Endothelial cell of umbilical vein (primary cell): ENCODE data around the gene PRKCQ. TPM values are rescaled to one million over a fixed set of nuclear protein-coding genes. Genes with fewer than 3 reads are reported as not detected.

Experiments used
- BruUV-seq: library from RNA; stranded (reverse); fragments of 400-500 nt; replicated peaks from 2 replicates; lab custom pipeline; 2021; lab: Mats Ljungman, UMichigan
- CTCF ChIA-PET: fragments of 300-600, 350-600 bp; sonication (Branson Sonifier 250); formaldehyde crosslinking; loops from one replicate; lab custom pipeline; 2021; ENCODE audit warnings: antibody characterized with exemption, inconsistent platforms; lab: Charles Lee
- POLR2A ChIA-PET: fragments of 300-600, 350-600 bp; sonication (Branson Sonifier 250); formaldehyde crosslinking; loops from one replicate; lab custom pipeline; 2021; ENCODE audit warnings: antibody characterized with exemption, inconsistent platforms; lab: Charles Lee
- DNase-seq: peaks from one replicate; pipeline ENCODE4 v3.0.0-alpha.2; 2011; ENCODE audit warnings: low read depth, low spot score
- FAIRE-seq: peaks from 2 replicates; lab custom pipeline; 2011; peaks lifted over from hg19 to GRCh38; lab: Jason Lieb, UNC
- H2AFZ ChIP-seq: 2 replicates; pipeline ENCODE4 v1.6.0; 2012; ENCODE audit warnings: low read depth, low read length, control low read depth, inconsistent platforms
- H3K27ac ChIP-seq: 2 replicates; pipeline ENCODE4 v1.5.1; 2011; ENCODE audit warnings: low read depth, mild to moderate bottlenecking, control low read depth, low read length, moderate library complexity; ENCODE audit not compliant: insufficient read depth
- H3K27me3 ChIP-seq, 2 experiments: 2 replicates each; pipeline versions ENCODE4 v1.6.0 to v1.6.1; 2011; ENCODE audit warnings: low read length in 2 of 2, mixed read lengths in 1 of 2; ENCODE audit not compliant: control insufficient read depth in 2 of 2, insufficient read depth in 2 of 2
- H3K36me3 ChIP-seq, 2 experiments: 2 replicates in 1 of 2; 3 replicates in 1 of 2; pipeline ENCODE4 v1.5.1; 2011; ENCODE audit warnings: low read length in 2 of 2, mild to moderate bottlenecking in 1 of 2, moderate library complexity in 1 of 2; ENCODE audit not compliant: control insufficient read depth in 2 of 2, insufficient read depth in 2 of 2; ENCODE audit errors: extremely low read depth in 1 of 2
- H3K4me1 ChIP-seq: 3 replicates; pipeline ENCODE4 v1.5.1; 2011; ENCODE audit warnings: mild to moderate bottlenecking, low read length; ENCODE audit not compliant: control insufficient read depth, insufficient read depth; ENCODE audit errors: extremely low read depth
- H3K4me2 ChIP-seq: 2 replicates; pipeline ENCODE4 v1.6.1; 2011; ENCODE audit warnings: low read length, control low read depth, mixed read lengths; ENCODE audit not compliant: insufficient read depth
- H3K4me3 ChIP-seq, 3 experiments: fragments of 200-600 bp in 1 of 3; sonication (generic), shearing (Covaris generic) in 1 of 3; replicated peaks in 1 of 3; 2 replicates each; pipeline ENCODE4 v1.5.1; 2011 to 2016; ENCODE audit warnings: control low read depth in 3 of 3, low read length in 3 of 3, mild to moderate bottlenecking in 2 of 3, inconsistent platforms in 1 of 3, low read depth in 1 of 3, moderate library complexity in 1 of 3; ENCODE audit not compliant: insufficient read depth in 1 of 3
- H3K79me2 ChIP-seq: 2 replicates; pipeline ENCODE4 v1.6.0; 2012; ENCODE audit warnings: low read length, inconsistent platforms; ENCODE audit not compliant: control insufficient read depth, insufficient read depth
- H3K9ac ChIP-seq: replicated peaks from 2 replicates; pipeline ENCODE3; 2011; ENCODE audit warnings: low read length, control low read depth; ENCODE audit not compliant: insufficient read depth; ENCODE audit errors: extremely low read depth
- H3K9me1 ChIP-seq: replicated peaks from 3 replicates; pipeline ENCODE4 v1.6.0; 2011; ENCODE audit warnings: mild to moderate bottlenecking, low read length; ENCODE audit not compliant: control insufficient read depth, insufficient read depth; ENCODE audit errors: extremely low read depth
- H3K9me3 ChIP-seq: replicated peaks from 2 replicates; pipeline ENCODE4 v1.5.1; 2012; ENCODE audit warnings: low read length, inconsistent platforms; ENCODE audit not compliant: control insufficient read depth, insufficient read depth
- H4K20me1 ChIP-seq: replicated peaks from 2 replicates; pipeline ENCODE3; 2011; ENCODE audit warnings: mild to moderate bottlenecking, low read length; ENCODE audit not compliant: control insufficient read depth, insufficient read depth; ENCODE audit errors: extremely low read depth
- EZH2 ChIP-seq: IDR thresholded peaks from 2 replicates; pipeline ENCODE4 v1.6.1; 2012; ENCODE audit warnings: borderline replicate concordance, low read depth, mild to moderate bottlenecking, moderate library complexity, low read length, inconsistent platforms; ENCODE audit not compliant: severe bottlenecking
- FOS ChIP-seq: IDR thresholded peaks from 2 replicates; pipeline ENCODE4 v1.6.1; 2011; ENCODE audit warnings: mild to moderate bottlenecking, low read length, moderate library complexity, borderline replicate concordance; ENCODE audit not compliant: insufficient read depth
- GATA2 ChIP-seq: IDR thresholded peaks from 2 replicates; pipeline ENCODE4 v1.7.0; 2011; ENCODE audit warnings: low read depth, mild to moderate bottlenecking, moderate library complexity, mixed read lengths, low read length; ENCODE audit not compliant: insufficient read length, insufficient read depth
- JUN ChIP-seq: IDR thresholded peaks from 2 replicates; pipeline ENCODE4 v1.6.1; 2011; ENCODE audit warnings: borderline replicate concordance, low read depth; ENCODE audit not compliant: insufficient read length, insufficient read depth
- MYC ChIP-seq: IDR thresholded peaks from one replicate; pipeline ENCODE4 v1.6.1; 2011; ENCODE audit warnings: mild to moderate bottlenecking, low read depth, low read length
- POLR2A ChIP-seq: IDR thresholded peaks from 2 replicates; pipeline ENCODE4 v1.6.1; 2012; ENCODE audit warnings: low read depth, mild to moderate bottlenecking, control low read depth, low read length
- POLR2AphosphoS5 ChIP-seq: IDR thresholded peaks from 2 replicates; pipeline ENCODE4 v1.6.1; 2012; ENCODE audit warnings: low read depth, mild to moderate bottlenecking, control low read depth, low read length, moderate library complexity; ENCODE audit not compliant: insufficient read depth
- dilution Hi-C: fragments of 300-500 bp; cut with MboI; formaldehyde crosslinking; loops from one replicate; pipeline ENCODE4 v1.15.0; 2019; ENCODE audit warnings: low sequenced_read_pairs; ENCODE audit not compliant: extremely low pct_ligation_motif_present
- intact Hi-C: fragments of 100-400 bp; cut with micrococcal nuclease; formaldehyde crosslinking; loops from one replicate; pipeline ENCODE4 v1.10.0; 2022
- polyA plus RNA-seq, 4 experiments: library from polyadenylated mRNA; depleted of rRNA in 3 of 4; stranded (reverse) in 3 of 4; unstranded in 1 of 4; fragments of >200 nt; gene quantifications; 2 replicates each; pipeline versions ENCODE4 v1.2.1 to v1.2.3, GENCODE V29; 2011 to 2012; ENCODE audit warnings: missing spikeins in 1 of 4
- total RNA-seq: library from RNA; stranded (reverse); gene quantifications from 2 replicates; pipeline ENCODE4 v1.2.3, GENCODE V29; 2021
- TF ChIP-seq, protein P1 (sequence below): IDR thresholded peaks from 2 replicates; pipeline ENCODE4 v1.6.1; 2011; ENCODE audit not compliant: insufficient read depth, insufficient read length
- TF ChIP-seq, protein P2 (sequence below), 2 donors: IDR thresholded peaks; 1 replicate in 1 of 2; 2 replicates in 1 of 2; pipeline ENCODE4 v1.5.1; 2011; ENCODE audit warnings: low read length in 2 of 2, mild to moderate bottlenecking in 2 of 2, moderate library complexity in 2 of 2, control low read depth in 1 of 2, inconsistent platforms in 1 of 2, low read depth in 1 of 2; ENCODE audit not compliant: insufficient read depth in 1 of 2; ENCODE audit errors: extremely low read depth in 1 of 2

Gene PRKCQ
- total and polyA plus RNA-seq, 2 donors (not counting 3 experiments of a cell fraction or from before 2014, with no cell fraction given): 0.32 to 0.55 TPM

DNA sequence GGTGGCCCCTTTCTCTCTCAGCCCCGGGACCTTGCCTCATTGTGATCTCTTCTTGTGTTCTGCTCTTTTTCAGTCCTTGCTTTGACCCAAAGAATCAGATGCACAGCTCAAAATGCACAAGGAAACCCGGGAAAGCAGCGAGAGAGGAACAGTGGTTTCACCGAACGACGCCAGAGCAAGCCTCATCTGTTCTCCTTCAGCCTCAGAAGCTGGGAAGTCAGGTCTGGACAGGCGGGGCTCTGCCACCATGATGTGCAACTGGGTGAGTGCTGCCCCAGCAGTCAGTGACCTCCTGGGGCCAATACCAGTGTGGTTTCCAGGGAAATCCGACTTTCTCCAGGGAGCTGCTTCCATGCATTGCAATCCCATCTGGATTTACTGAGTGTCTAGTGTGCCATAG, 133.4 kb downstream of the PRKCQ start:
- no peak overlapping the region for H3K4me3 ChIP-seq
- CTCF ChIA-PET: interaction anchor here (0.7 to 1.4 kb wide), 10 partner anchors 11 to 1289 kb away, joined by 3 to 5 read pairs (median 3); no protein-coding TSS in a partner anchor
- dilution Hi-C loops (no loop called here), intact Hi-C loops (no loop called here)
- no peak overlapping the region for H2AFZ ChIP-seq
- POLR2A ChIA-PET: no interaction called here
- FAIRE-seq (no peak), DNase-seq (no peak)
- H3K27me3 ChIP-seq: no peaks in the 10 kb centered on the region
- no peaks in the 10 kb centered on the region for H3K79me2 ChIP-seq
- H3K9me1 ChIP-seq: no peaks in the 10 kb centered on the region
- TF ChIP-seq, protein P1, sequence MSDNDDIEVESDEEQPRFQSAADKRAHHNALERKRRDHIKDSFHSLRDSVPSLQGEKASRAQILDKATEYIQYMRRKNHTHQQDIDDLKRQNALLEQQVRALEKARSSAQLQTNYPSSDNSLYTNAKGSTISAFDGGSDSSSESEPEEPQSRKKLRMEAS: no peak
- no peak for TF ChIP-seq POLR2A
- no peak for TF ChIP-seq GATA2
- TF ChIP-seq JUN: no peak
- no peak for TF ChIP-seq EZH2
- no peak for TF ChIP-seq MYC
- TF ChIP-seq POLR2AphosphoS5: no peak
- no peak for TF ChIP-seq FOS
- TF ChIP-seq, protein P2, sequence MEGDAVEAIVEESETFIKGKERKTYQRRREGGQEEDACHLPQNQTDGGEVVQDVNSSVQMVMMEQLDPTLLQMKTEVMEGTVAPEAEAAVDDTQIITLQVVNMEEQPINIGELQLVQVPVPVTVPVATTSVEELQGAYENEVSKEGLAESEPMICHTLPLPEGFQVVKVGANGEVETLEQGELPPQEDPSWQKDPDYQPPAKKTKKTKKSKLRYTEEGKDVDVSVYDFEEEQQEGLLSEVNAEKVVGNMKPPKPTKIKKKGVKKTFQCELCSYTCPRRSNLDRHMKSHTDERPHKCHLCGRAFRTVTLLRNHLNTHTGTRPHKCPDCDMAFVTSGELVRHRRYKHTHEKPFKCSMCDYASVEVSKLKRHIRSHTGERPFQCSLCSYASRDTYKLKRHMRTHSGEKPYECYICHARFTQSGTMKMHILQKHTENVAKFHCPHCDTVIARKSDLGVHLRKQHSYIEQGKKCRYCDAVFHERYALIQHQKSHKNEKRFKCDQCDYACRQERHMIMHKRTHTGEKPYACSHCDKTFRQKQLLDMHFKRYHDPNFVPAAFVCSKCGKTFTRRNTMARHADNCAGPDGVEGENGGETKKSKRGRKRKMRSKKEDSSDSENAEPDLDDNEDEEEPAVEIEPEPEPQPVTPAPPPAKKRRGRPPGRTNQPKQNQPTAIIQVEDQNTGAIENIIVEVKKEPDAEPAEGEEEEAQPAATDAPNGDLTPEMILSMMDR (IDR thresholded peaks at IDR 0.05; ENCODE audit: extremely low read depth in 1 of 2, insufficient read depth in 1 of 2, low read depth in 1 of 2, low read length in 2 of 2): no peak
- no peaks in the 10 kb centered on the region for H3K9me3 ChIP-seq
- H3K9ac ChIP-seq: no peak overlapping the region
- H3K27ac ChIP-seq: no peak overlapping the region
- BruUV-seq: no TSS peak
- H3K4me1 ChIP-seq: no peaks in the 10 kb centered on the region
- no peaks in the 10 kb centered on the region for H3K36me3 ChIP-seq
- H3K4me2 ChIP-seq: no peak overlapping the region
- H4K20me1 ChIP-seq: no peaks in the 10 kb centered on the region
